NT2/D1 (cell line): ENCODE measurements around the gene PGP.

Experiments
- YY1 ChIP-seq: IDR thresholded peaks from 2 replicates; pipeline ENCODE4 v1.6.1; 2011; ENCODE audit not compliant: insufficient read length, insufficient read depth
- ZNF274 ChIP-seq: IDR thresholded peaks from 2 replicates; pipeline ENCODE4 v1.6.1; 2011; ENCODE audit warnings: mild to moderate bottlenecking, low read depth, low read length

DNA sequence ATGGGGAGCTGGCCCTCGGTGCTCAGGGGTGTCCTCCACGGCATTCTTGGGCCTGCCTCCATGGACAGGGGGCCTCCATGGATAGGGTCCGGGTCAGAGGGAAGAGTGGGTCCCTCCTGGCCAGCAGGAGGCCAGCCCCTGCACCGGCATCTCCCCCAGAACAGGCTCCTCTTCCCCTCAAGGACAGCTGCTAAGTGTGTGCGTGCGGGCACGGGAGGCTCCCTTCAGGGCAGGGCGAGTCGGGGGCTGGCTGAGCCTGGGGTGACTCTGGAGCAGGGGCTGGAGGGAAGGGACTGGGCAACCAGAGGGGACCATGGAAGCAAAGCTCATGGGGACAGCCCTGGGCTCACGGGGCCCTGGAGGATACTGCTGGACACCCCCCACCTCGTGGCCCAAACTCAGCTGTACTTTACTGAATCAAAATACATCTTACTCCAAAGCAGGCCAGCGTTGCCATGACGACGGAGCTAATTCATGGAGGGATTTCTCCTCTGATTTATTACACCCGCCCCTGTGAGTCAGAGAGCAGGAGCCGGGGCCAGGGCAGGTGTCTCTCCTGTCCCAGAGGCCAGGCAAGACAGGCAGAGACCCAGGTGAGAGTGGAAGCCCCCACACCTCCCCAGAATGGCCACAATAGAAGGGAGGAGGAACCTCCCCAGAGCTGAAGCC, 20.3 kb downstream of the PGP start:
- no peak for TF ChIP-seq ZNF274
- TF ChIP-seq YY1: no peak
